Measurements from ENCODE around the gene RET.

GRCh38 chr10:43059828-43060227, 17.0 kb upstream of the RET start:
- TF ChIP-seq CTCF (IDR thresholded peaks at IDR 0.05; ENCODE audit: insufficient read depth, low read length, poor library complexity, severe bottlenecking) (no peak), EZH2phosphoT487 (conservative IDR thresholded peaks at IDR 0.05; ENCODE audit: low read length) (no peak)

All from SU-DHL-6 (cell line).